Measurements from ENCODE around the gene PDIA5.

The PDIA5 gene

GRCh38 chr3:123123716-123124616 lies 57.1 kb downstream of the PDIA5 start:
- Histone ChIP-seq H3K4me3 (replicated peaks; ENCODE audit: low read depth, low read length) (no peak overlapping the region), H3K27me3 (replicated peaks; ENCODE audit: control insufficient read depth, insufficient read depth, low read length) (no peaks in the 10 kb centered on the region), H3K36me3 (ENCODE audit: control insufficient read depth, insufficient read depth, low read length) (peaks cover 15% of the 10 kb centered on the region)
- no peak for DNase-seq (ENCODE audit: extremely low read depth, insufficient read length)
- TF ChIP-seq CTCF (IDR thresholded peaks at IDR 0.05; ENCODE audit: insufficient read depth, low read length, poor library complexity, severe bottlenecking) = no peak

GRCh38 chr3:123124971-123125370 lies 58.1 kb downstream of the PDIA5 start:
- no peak for DNase-seq (ENCODE audit: extremely low read depth, insufficient read length)
- no peaks in the 10 kb centered on the region for H3K27me3 ChIP-seq (replicated peaks; ENCODE audit: control insufficient read depth, insufficient read depth, low read length)
- peaks cover 18% of the 10 kb centered on the region for H3K36me3 ChIP-seq (ENCODE audit: control insufficient read depth, insufficient read depth, low read length)
- no peak for TF ChIP-seq CTCF (IDR thresholded peaks at IDR 0.05; ENCODE audit: insufficient read depth, low read length, poor library complexity, severe bottlenecking)
- no peak overlapping the region for H3K4me3 ChIP-seq (replicated peaks; ENCODE audit: low read depth, low read length)

- Histone ChIP-seq H3K27me3 (replicated peaks; ENCODE audit: control insufficient read depth, insufficient read depth, low read length) (no peaks in the 10 kb centered on the region), H3K4me3 (replicated peaks; ENCODE audit: low read depth, low read length) (no peak overlapping the region), H3K36me3 (ENCODE audit: control insufficient read depth, insufficient read depth, low read length) (peaks cover 20% of the 10 kb centered on the region)
- no peak for DNase-seq (ENCODE audit: extremely low read depth, insufficient read length)
- TF ChIP-seq CTCF (IDR thresholded peaks at IDR 0.05; ENCODE audit: insufficient read depth, low read length, poor library complexity, severe bottlenecking) = no peak
These were observed 59.2 kb downstream of the PDIA5 start for GRCh38 chr3:123126031-123126430.

- no peak overlapping the region for H3K4me3 ChIP-seq (replicated peaks; ENCODE audit: low read depth, low read length)
- peaks cover 23% of the 10 kb centered on the region for H3K36me3 ChIP-seq (ENCODE audit: control insufficient read depth, insufficient read depth, low read length)
- no peaks in the 10 kb centered on the region for H3K27me3 ChIP-seq (replicated peaks; ENCODE audit: control insufficient read depth, insufficient read depth, low read length)
- no peak for DNase-seq (ENCODE audit: extremely low read depth, insufficient read length)
- TF ChIP-seq CTCF (IDR thresholded peaks at IDR 0.05; ENCODE audit: insufficient read depth, low read length, poor library complexity, severe bottlenecking) = no peak
These were observed 59.8 kb downstream of the PDIA5 start for GRCh38 chr3:123126653-123127052.

GRCh38 chr3:123129092-123129491 lies 62.3 kb downstream of the PDIA5 start:
- DNase-seq (ENCODE audit: extremely low read depth, insufficient read length) = no peak
- Histone ChIP-seq H3K4me3 (replicated peaks; ENCODE audit: low read depth, low read length) (no peak overlapping the region), H3K27me3 (replicated peaks; ENCODE audit: control insufficient read depth, insufficient read depth, low read length) (no peaks in the 10 kb centered on the region), H3K36me3 (ENCODE audit: control insufficient read depth, insufficient read depth, low read length) (peaks cover 22% of the 10 kb centered on the region)
- TF ChIP-seq CTCF (IDR thresholded peaks at IDR 0.05; ENCODE audit: insufficient read depth, low read length, poor library complexity, severe bottlenecking) = no peak

Data from GM06990 (cell line).